GM23248 (cell line): ENCODE data around the gene PIR. TPM values are rescaled to one million over a fixed set of nuclear protein-coding genes. Genes with fewer than 3 reads are reported as not detected.

Experiments used
- DNase-seq: peaks from one replicate; pipeline ENCODE4 v3.0.0-alpha.2; 2015
- H2AFZ ChIP-seq: fragments of 200-600 bp; sonication (generic); 2 replicates; pipeline ENCODE4 v1.6.1; 2016; ENCODE audit warnings: antibody characterized with exemption
- H3F3A ChIP-seq: fragments of 200-600 bp; sonication (generic); 2 replicates; pipeline ENCODE4 v1.6.1; 2016; ENCODE audit warnings: mild to moderate bottlenecking, antibody characterized with exemption, mixed run types; ENCODE audit not compliant: insufficient read depth
- H3K27ac ChIP-seq: fragments of 200-600 bp; sonication (generic); 2 replicates; pipeline ENCODE4 v1.5.1; 2016; ENCODE audit warnings: mild to moderate bottlenecking
- H3K27me3 ChIP-seq: fragments of 200-600 bp; sonication (generic); replicated peaks from 2 replicates; pipeline ENCODE4 v1.6.1; 2016; ENCODE audit warnings: mild to moderate bottlenecking; ENCODE audit not compliant: insufficient read depth
- H3K36me3 ChIP-seq: fragments of 200-600 bp; sonication (generic); 2 replicates; pipeline ENCODE4 v1.6.1; 2016; ENCODE audit warnings: low read depth, mild to moderate bottlenecking
- H3K4me1 ChIP-seq: fragments of 200-600 bp; sonication (generic); 2 replicates; pipeline ENCODE4 v1.6.1; 2016; ENCODE audit warnings: mild to moderate bottlenecking; ENCODE audit not compliant: insufficient read depth
- H3K4me2 ChIP-seq: fragments of 200-600 bp; sonication (generic); one replicate; pipeline ENCODE4 v1.6.1; 2016; ENCODE audit warnings: mild to moderate bottlenecking; ENCODE audit not compliant: unreplicated experiment
- H3K4me3 ChIP-seq: fragments of 200-600 bp; sonication (generic); 2 replicates; pipeline ENCODE4 v1.5.1; 2016; ENCODE audit warnings: mild to moderate bottlenecking
- H3K79me2 ChIP-seq: fragments of 200-600 bp; sonication (generic); 2 replicates; pipeline ENCODE4 v1.6.1; 2016; ENCODE audit warnings: mild to moderate bottlenecking; ENCODE audit not compliant: insufficient read depth
- H3K9ac ChIP-seq: fragments of 200-600 bp; sonication (generic); 2 replicates; pipeline ENCODE4 v1.6.1; 2016; ENCODE audit warnings: mild to moderate bottlenecking
- H3K9me2 ChIP-seq: fragments of 200-600 bp; sonication (generic); 2 replicates; pipeline ENCODE4 v1.6.1; 2016; ENCODE audit warnings: mixed run types, mild to moderate bottlenecking, moderate library complexity; ENCODE audit not compliant: insufficient read depth
- H3K9me3 ChIP-seq: fragments of 200-600 bp; sonication (generic); one replicate; pipeline ENCODE4 v1.6.1; 2017; ENCODE audit warnings: low read depth
- H4K20me1 ChIP-seq: fragments of 200-600 bp; sonication (generic); 2 replicates; pipeline ENCODE4 v1.6.0; 2016; ENCODE audit not compliant: insufficient read depth
- EZH2 ChIP-seq: fragments of 200-600 bp; sonication (generic); IDR thresholded peaks from 2 replicates; pipeline ENCODE4 v1.6.1; 2018; ENCODE audit warnings: antibody characterized with exemption, mild to moderate bottlenecking; ENCODE audit not compliant: insufficient read depth, poor library complexity, severe bottlenecking
- EZH2phosphoT487 ChIP-seq: fragments of 200-600 bp; sonication (generic); IDR thresholded peaks from 2 replicates; pipeline ENCODE4 v1.6.1; 2018; ENCODE audit warnings: antibody characterized with exemption, moderate library complexity, mild to moderate bottlenecking, low read depth; ENCODE audit not compliant: insufficient read depth
- WGBS, 2 experiments: methylation state at CpG; one replicate each; pipeline ENCODE4 v1.1.6; 2015 to 2017; ENCODE audit warnings: low lambda C conversion rate in 2 of 2, low coverage in 1 of 2; ENCODE audit errors: missing lambda C conversion rate in 2 of 2; 5-methylcytosine and 5-hydroxymethylcytosine counted together
- in situ Hi-C: fragments of 300-500 bp; cut with MboI; formaldehyde crosslinking; loops from 2 replicates; pipeline ENCODE4 v1.15.0; 2020
- polyA plus RNA-seq: library from polyadenylated mRNA; unstranded; fragments of >200 nt; fragmentation: Nextera tagmentation; extraction: Ambion mirVana; gene quantifications from 2 replicates; pipeline ENCODE4 v1.2.1, GENCODE V29; 2016
- total RNA-seq: library from RNA; depleted of rRNA; stranded (reverse); fragments of >200 nt; shearing (Covaris generic); gene quantifications from 2 replicates; pipeline ENCODE4 v1.2.3, GENCODE V29; 2014

Gene PIR
- total and polyA plus RNA-seq, 2 experiments from 2014 or later, result 1.7 to 5.9 TPM

DNA sequence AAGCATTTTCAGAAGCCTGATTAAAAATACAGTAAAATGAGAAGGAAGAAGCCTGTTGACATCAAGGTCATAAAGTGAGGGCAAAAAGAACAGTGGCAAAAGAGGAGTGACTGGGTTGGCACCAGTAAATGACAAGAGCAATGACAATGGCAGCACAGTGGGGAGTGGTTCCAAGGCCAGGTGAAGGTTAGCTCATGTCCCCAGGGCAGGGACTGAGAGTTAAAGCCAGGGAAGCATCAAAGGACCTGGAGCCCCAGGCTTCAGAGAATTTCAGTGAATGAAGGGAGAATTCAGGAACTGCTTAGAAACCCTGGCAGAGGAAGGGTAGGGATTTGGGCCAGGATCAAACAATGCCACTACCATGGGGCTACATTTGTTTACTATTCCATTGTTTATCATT lies 149.0 kb downstream of the PIR start:
- no peaks in the 10 kb centered on the region for H3K9me3 ChIP-seq
- no peak overlapping the region for H3K4me2 ChIP-seq
- no peaks in the 10 kb centered on the region for H3K9me2 ChIP-seq
- no peaks in the 10 kb centered on the region for H3K27me3 ChIP-seq
- no peaks in the 10 kb centered on the region for H4K20me1 ChIP-seq
- no peaks in the 10 kb centered on the region for H3K79me2 ChIP-seq
- TF ChIP-seq EZH2phosphoT487 (no peak), EZH2 (no peak)
- H2AFZ ChIP-seq, result no peak overlapping the region
- no peak for DNase-seq
- H3K27ac ChIP-seq, result no peak overlapping the region
- in situ Hi-C loops, result loop anchor here (10.0 kb wide), 2 partner anchors 121 to 331 kb away; no protein-coding TSS in a partner anchor
- H3K9ac ChIP-seq, result no peak overlapping the region
- no peaks in the 10 kb centered on the region for H3F3A ChIP-seq
- H3K36me3 ChIP-seq, result no peaks in the 10 kb centered on the region
- peaks cover 12% of the 10 kb centered on the region; the same call in 1 of the 2 replicates for H3K4me1 ChIP-seq
- no peak overlapping the region for H3K4me3 ChIP-seq

- Histone ChIP-seq H3K4me3 (no peak overlapping the region), H3K4me1 (peaks cover 12% of the 10 kb centered on the region; the same call in 1 of the 2 replicates), H3K4me2 (no peak overlapping the region), H3K9me2 (no peaks in the 10 kb centered on the region), H4K20me1 (no peaks in the 10 kb centered on the region), H3K27me3 (no peaks in the 10 kb centered on the region), H3K79me2 (no peaks in the 10 kb centered on the region), H3K9me3 (no peaks in the 10 kb centered on the region), H2AFZ (no peak overlapping the region), H3F3A (no peaks in the 10 kb centered on the region), H3K36me3 (no peaks in the 10 kb centered on the region), H3K27ac (0 out of 2 replicates have a peak overlapping the region, but pooled peaks have one; percentile 2), H3K9ac (no peak overlapping the region)
- WGBS, 2 experiments, result 46 to 49% methylated on average over 5 of the region's 5 CpGs
- in situ Hi-C loops, result loop anchor here (10.0 kb wide), 2 partner anchors 122 to 332 kb away; no protein-coding TSS in a partner anchor
- DNase-seq, result peak; percentile 73
- no peak for TF ChIP-seq EZH2phosphoT487
- TF ChIP-seq EZH2, result no peak
Observed at GRCh38 chrX:15343075-15343476, 150.1 kb downstream of the PIR start.

GRCh38 chrX:15340867-15341266 lies 152.3 kb downstream of the PIR start:
- H3K4me1 ChIP-seq, result peaks cover 12% of the 10 kb centered on the region; the same call in 1 of the 2 replicates
- no peaks in the 10 kb centered on the region for H3K27me3 ChIP-seq
- H4K20me1 ChIP-seq, result no peaks in the 10 kb centered on the region
- H3K4me3 ChIP-seq, result no peak overlapping the region
- no peaks in the 10 kb centered on the region for H3K36me3 ChIP-seq
- H3K79me2 ChIP-seq, result no peaks in the 10 kb centered on the region
- TF ChIP-seq EZH2 (no peak), EZH2phosphoT487 (no peak)
- H3K9me3 ChIP-seq, result no peaks in the 10 kb centered on the region
- H2AFZ ChIP-seq, result no peak overlapping the region
- no peak overlapping the region for H3K9ac ChIP-seq
- no peaks in the 10 kb centered on the region for H3K9me2 ChIP-seq
- in situ Hi-C loops, result loop anchor here (10.0 kb wide), 2 partner anchors 124 to 334 kb away; no protein-coding TSS in a partner anchor
- whole genome bisulfite sequencing, 2 experiments, result 76 to 100% methylated on average over 2 of the region's 2 CpGs
- no peak for DNase-seq
- no peaks in the 10 kb centered on the region for H3F3A ChIP-seq
- H3K4me2 ChIP-seq, result no peak overlapping the region
- no peak overlapping the region for H3K27ac ChIP-seq

GRCh38 chrX:15336023-15336413 lies 157.1 kb downstream of the PIR start:
- peak overlapping the region; percentile 94 for H3K9ac ChIP-seq
- H3K9me2 ChIP-seq, result no peaks in the 10 kb centered on the region
- no peaks in the 10 kb centered on the region for H3K36me3 ChIP-seq
- H3K79me2 ChIP-seq, result peaks cover 23% of the 10 kb centered on the region
- 0 out of 2 replicates have a peak, but pooled peaks cover 3% of the 10 kb centered on the region for H3F3A ChIP-seq
- peak overlapping the region; percentile 90 for H3K4me3 ChIP-seq
- H3K9me3 ChIP-seq, result no peaks in the 10 kb centered on the region
- WGBS, 2 experiments, result 0 to 2% methylated on average over 10 of the region's 10 CpGs
- in situ Hi-C loops, result no loop called here
- DNase-seq, result peak; percentile 77
- no peaks in the 10 kb centered on the region for H4K20me1 ChIP-seq
- no peaks in the 10 kb centered on the region for H3K4me1 ChIP-seq
- no peaks in the 10 kb centered on the region for H3K27me3 ChIP-seq
- peak overlapping the region; percentile 92 for H3K27ac ChIP-seq
- TF ChIP-seq EZH2 (no peak), EZH2phosphoT487 (no peak)
- peak overlapping the region; percentile 93 for H2AFZ ChIP-seq
- peak overlapping the region; percentile 84 for H3K4me2 ChIP-seq
